ENCODE data around the gene MYL6B. TPM values are rescaled to one million over a fixed set of nuclear protein-coding genes. Genes with fewer than 3 reads are reported as not detected.
"Not testable (repeated sequence)": the region's sequence is repeated elsewhere in the genome, so short reads cannot be mapped to it uniquely, and the experiment has no call there.

The MYL6B gene
- polyA plus RNA-seq, 1 donor, result 59.5 TPM

DNA sequence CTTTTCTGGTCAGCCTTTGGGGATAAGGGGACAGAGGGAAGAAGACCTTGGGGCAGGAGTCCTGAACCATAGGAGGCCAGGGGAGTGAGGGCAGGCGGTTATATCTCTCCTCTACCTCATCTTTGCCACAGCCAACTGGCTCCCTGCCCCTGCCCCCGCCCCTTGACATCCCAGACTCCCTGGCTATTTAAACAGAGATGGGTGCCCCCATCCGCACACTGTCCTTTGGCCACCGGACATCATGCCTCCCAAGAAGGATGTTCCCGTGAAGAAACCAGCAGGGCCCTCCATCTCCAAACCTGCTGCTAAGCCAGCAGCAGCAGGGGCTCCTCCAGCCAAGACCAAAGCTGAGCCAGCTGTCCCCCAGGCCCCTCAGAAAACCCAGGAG is 1.3 kb downstream of the MYL6B start:
- H3K27me3 ChIP-seq (ENCODE audit: control insufficient read depth, insufficient read depth, low read length), result no peaks in the 10 kb centered on the region

DNA sequence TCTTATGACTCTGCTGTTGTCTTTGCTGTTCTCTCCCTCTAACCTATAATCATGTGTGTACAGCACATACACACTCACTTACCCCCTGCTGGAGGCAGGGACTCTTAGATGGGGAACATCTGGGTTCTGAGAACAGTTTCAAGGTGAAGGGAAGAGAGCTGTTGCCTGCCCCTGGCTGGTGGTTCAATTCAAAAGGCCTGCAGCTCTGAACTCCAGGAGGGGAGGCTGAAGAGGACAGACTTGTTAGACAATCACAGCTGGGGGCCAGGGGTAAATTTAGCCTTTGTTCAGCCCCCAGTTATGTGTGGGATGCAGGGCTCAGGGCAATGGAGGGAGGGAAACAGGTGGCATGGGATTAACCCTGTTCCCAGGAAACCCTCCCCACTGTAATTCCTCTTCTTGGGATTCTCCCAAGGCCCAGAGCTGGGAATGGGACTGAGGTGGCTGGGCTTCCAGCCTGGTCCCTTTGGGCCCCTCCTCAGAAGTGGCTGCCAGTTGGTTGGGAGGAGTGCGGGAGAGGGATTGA is 1.9 kb downstream of the MYL6B start:
- Histone ChIP-seq H3K27ac (ENCODE audit: low read length) (no peak overlapping the region), H3K9me3 (ENCODE audit: control insufficient read depth, low read depth, low read length) (no peaks in the 10 kb centered on the region), H3K36me3 (ENCODE audit: control insufficient read depth, insufficient read depth, low read length) (peaks cover 2% of the 10 kb centered on the region), H3K4me1 (ENCODE audit: control insufficient read depth, insufficient read depth, low read length) (peaks cover 22% of the 10 kb centered on the region), H3K27me3 (ENCODE audit: control insufficient read depth, insufficient read depth, low read length) (no peaks in the 10 kb centered on the region), H3K4me3 (ENCODE audit: low read length) (no peak overlapping the region)
- DNase-seq, result no peak
- no CpG with 5 or more reads among the region's 1 CpG for whole genome bisulfite sequencing (ENCODE audit: insufficient coverage, low lambda C conversion rate)

More for the DNA sequence above, 1.3 kb downstream of the MYL6B start:
- H3K36me3 ChIP-seq (ENCODE audit: control insufficient read depth, insufficient read depth, low read length), result peaks cover 2% of the 10 kb centered on the region
- peak overlapping the region; percentile 94 for H3K27ac ChIP-seq (ENCODE audit: low read length)
- DNase-seq, result no peak
- H3K4me3 ChIP-seq (ENCODE audit: low read length), result no peak overlapping the region
- H3K4me1 ChIP-seq (ENCODE audit: control insufficient read depth, insufficient read depth, low read length), result peaks cover 22% of the 10 kb centered on the region
- no peaks in the 10 kb centered on the region for H3K9me3 ChIP-seq (ENCODE audit: control insufficient read depth, low read depth, low read length)
- WGBS (ENCODE audit: insufficient coverage, low lambda C conversion rate), result no CpG with 5 or more reads among the region's 5 CpGs

DNA sequence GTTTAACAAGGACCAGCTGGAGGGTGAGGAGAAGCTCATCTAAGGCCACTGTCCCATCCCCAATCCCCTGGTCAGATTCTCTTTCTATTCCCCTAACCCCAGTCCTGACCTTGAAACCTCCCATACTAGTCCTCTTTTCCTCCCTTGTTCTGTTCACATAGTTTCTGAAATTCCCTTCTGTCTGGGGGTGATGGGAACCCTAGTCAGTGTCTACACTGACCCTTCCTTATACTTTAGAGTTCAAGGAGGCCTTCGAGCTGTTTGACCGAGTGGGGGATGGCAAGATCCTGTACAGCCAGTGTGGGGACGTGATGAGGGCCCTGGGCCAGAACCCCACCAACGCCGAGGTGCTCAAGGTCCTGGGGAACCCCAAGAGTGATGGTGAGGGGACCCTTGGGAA is 2.4 kb downstream of the MYL6B start:
- H3K9me3 ChIP-seq (ENCODE audit: control insufficient read depth, low read depth, low read length), result no peaks in the 10 kb centered on the region
- no CpG with 5 or more reads among the region's 5 CpGs for WGBS (ENCODE audit: insufficient coverage, low lambda C conversion rate)
- no peak overlapping the region for H3K4me3 ChIP-seq (ENCODE audit: low read length)
- no peak overlapping the region for H3K27ac ChIP-seq (ENCODE audit: low read length)
- peaks cover 26% of the 10 kb centered on the region for H3K4me1 ChIP-seq (ENCODE audit: control insufficient read depth, insufficient read depth, low read length)
- no peaks in the 10 kb centered on the region for H3K27me3 ChIP-seq (ENCODE audit: control insufficient read depth, insufficient read depth, low read length)
- H3K36me3 ChIP-seq (ENCODE audit: control insufficient read depth, insufficient read depth, low read length), result peaks cover 7% of the 10 kb centered on the region
- DNase-seq, result no peak

DNA sequence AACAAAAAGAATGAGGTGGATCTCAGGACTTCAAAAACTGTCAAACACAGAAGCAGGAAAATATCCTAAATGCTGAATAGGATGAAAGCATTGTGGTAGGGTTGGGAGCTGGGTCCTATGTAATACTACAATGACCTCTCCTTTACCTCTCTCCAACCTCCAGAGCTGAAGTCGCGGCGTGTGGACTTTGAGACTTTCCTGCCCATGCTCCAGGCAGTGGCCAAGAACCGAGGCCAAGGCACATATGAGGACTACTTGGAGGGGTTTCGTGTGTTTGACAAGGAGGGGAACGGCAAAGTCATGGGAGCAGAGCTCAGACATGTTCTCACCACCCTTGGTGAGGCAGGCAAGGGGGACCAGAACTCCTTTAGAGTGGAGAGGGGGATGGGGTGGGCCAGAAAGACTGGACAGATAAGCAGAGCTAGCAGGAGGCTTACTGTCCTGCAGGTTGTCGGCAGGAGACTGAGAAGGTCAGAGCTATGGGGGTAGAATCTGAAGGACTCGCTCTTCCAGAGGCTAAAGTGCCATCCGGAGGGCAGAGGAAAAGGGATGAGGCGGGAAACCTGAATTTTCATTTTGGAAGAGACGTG is 3.0 kb downstream of the MYL6B start:
- H3K27ac ChIP-seq (ENCODE audit: low read length), result peak overlapping the region; percentile 10
- WGBS (ENCODE audit: insufficient coverage, low lambda C conversion rate), result 86% methylated on average over 3 of the region's 11 CpGs
- no peak overlapping the region for H3K4me3 ChIP-seq (ENCODE audit: low read length)
- H3K9me3 ChIP-seq (ENCODE audit: control insufficient read depth, low read depth, low read length), result no peaks in the 10 kb centered on the region
- H3K4me1 ChIP-seq (ENCODE audit: control insufficient read depth, insufficient read depth, low read length), result peaks cover 32% of the 10 kb centered on the region
- no peaks in the 10 kb centered on the region for H3K27me3 ChIP-seq (ENCODE audit: control insufficient read depth, insufficient read depth, low read length)
- peak in 1 of 2 donors; percentile 57 for DNase-seq
- H3K36me3 ChIP-seq (ENCODE audit: control insufficient read depth, insufficient read depth, low read length), result peaks cover 13% of the 10 kb centered on the region

DNA sequence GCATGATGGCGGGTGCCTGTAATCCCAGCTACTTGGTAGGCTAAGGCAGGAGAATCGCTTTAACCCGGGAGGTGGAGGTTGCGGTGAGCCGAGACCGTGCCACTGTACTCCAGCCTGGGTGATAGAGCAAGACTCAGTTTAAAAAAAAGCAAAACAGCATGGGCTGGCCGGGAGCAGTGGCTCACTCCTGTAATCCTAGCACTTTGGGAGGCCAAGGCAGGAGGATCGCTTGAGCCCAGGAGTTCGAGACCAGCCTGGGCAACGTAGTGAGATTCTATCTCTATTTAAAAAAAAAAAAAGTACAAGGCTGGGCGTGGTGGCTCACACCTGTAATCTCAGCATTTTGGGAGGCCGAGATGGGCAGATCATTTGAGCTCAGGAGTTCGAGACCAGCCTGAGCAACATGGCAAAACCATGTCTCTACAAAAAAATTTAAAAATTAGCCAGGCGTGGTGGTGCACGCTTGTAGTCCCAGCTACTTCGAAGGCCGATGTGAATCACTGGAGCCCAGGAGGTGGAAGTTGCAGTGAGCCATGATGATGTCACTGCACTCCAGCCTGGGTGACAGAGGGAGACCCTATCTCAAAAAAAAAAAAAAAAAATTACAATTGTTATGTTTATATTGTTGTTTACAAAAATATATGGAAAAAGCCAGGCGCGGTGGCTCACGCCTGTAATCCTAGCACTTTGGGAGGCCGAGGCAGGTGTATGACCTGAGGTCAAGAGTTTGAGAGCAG is 4.2 kb downstream of the MYL6B start:
- not testable (repeated sequence) for H3K9me3 ChIP-seq (ENCODE audit: control insufficient read depth, low read depth, low read length); H3K27me3 ChIP-seq (ENCODE audit: control insufficient read depth, insufficient read depth, low read length); DNase-seq
- H3K36me3 ChIP-seq (ENCODE audit: control insufficient read depth, insufficient read depth, low read length), result peaks cover 25% of the 10 kb centered on the region
- peak overlapping the region; percentile 95 for H3K27ac ChIP-seq (ENCODE audit: low read length)
- peak overlapping the region; percentile 51 for H3K4me3 ChIP-seq (ENCODE audit: low read length)
- 89% methylated on average over 3 of the region's 21 CpGs for WGBS (ENCODE audit: insufficient coverage, low lambda C conversion rate)
- peaks cover 35% of the 10 kb centered on the region for H3K4me1 ChIP-seq (ENCODE audit: control insufficient read depth, insufficient read depth, low read length)

DNA sequence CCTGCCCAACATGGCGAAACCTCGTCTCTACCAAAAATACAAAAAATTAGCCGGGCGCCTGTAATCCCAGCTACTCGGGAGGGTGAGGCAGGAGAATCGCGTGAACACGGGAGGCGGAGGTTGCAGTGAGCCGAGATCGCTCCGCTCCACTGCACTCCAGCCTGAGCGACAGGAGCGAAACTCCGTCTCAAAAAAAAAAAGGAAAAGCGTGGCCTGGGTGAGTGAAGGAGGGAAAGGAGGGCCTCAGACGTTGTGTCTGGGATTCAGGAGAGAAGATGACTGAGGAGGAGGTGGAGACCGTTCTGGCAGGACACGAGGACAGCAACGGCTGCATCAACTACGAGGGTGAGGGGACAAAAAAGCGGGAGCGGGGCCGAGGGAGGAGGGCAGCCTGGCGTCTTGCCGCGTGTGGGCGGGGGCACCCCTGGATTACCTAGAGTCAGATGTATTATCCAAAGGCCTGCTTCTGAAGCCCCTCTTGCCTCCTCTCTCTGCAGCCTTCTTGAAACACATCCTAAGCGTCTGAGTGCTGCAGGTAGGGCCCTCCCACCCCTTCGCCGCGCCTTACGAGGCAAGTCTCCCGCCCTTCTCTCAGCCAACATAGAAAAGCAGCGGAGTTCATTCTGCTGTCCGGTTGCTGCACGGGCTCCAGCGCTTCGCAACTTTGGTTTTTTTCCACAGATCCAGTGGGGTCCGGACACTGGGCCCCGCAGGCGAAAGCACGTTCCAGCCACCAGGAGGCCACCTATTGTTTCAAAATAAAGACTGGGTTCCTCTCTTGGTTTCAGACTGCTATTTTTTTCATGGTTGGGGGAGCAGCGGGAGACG is 5.0 kb downstream of the MYL6B start:
- no peaks in the 10 kb centered on the region for H3K27me3 ChIP-seq (ENCODE audit: control insufficient read depth, insufficient read depth, low read length)
- H3K4me3 ChIP-seq (ENCODE audit: low read length), result peak overlapping the region; percentile 51
- peak; percentile 67 to 83 for DNase-seq
- H3K9me3 ChIP-seq (ENCODE audit: control insufficient read depth, low read depth, low read length), result no peaks in the 10 kb centered on the region
- peak overlapping the region; percentile 95 for H3K27ac ChIP-seq (ENCODE audit: low read length)
- H3K4me1 ChIP-seq (ENCODE audit: control insufficient read depth, insufficient read depth, low read length), result peaks cover 35% of the 10 kb centered on the region
- peaks cover 33% of the 10 kb centered on the region for H3K36me3 ChIP-seq (ENCODE audit: control insufficient read depth, insufficient read depth, low read length)
- WGBS (ENCODE audit: insufficient coverage, low lambda C conversion rate), result 0% methylated on average over 2 of the region's 45 CpGs

DNA sequence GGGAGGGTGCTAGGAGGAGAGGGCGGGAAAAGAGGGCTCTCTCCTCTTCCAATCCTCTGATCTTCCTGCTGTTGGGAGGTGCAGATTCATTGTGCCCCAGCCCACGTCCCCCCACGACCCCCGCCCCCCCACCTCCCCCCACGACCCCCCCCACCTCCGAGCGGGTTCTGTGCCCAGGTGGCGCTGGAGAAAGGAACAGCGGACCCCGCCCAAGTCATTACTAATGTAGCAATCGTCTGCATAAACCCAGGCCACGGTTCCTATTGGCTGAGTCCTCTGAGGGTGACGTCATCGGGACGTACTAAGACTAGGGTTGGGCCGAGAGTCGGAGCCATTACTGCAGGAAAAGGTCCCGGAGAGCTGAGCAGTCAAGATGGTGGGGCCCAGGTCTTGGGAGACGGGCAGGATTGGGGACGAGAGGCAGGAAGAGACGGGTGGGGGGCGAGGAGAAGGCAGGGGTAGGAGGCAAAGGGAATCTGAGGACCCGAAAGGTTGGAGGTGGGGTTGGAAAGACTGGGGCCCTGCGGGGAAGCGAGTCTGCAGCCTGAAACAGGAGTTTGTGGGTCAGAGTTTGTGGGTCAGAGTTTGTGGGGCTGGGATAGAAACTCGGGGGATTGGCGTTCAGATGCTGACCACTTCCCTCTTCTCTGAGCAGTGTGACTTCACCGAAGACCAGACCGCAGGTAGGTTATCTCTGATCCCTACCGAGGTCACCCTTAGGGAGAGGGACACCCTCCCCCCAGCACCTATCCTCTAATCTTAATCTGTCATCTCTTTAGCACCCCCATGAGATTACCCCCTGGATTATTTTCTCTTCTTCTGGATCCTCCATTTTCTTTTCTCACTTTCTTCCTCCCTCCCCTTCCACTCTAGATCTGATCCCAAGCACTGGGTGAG is 5.9 kb downstream of the MYL6B start, which contains the start of gene MYL6:
Gene MYL6, plus strand, starts transcription at position 331 of the 897 bp plus-strand sequence. Its CDS starts 43 bp downstream, at position 374.
- H3K9me3 ChIP-seq (ENCODE audit: control insufficient read depth, low read depth, low read length), result no peaks in the 10 kb centered on the region
- peaks cover 30% of the 10 kb centered on the region for H3K4me1 ChIP-seq (ENCODE audit: control insufficient read depth, insufficient read depth, low read length)
- peak within 1 kb of the TSS; percentile 95 for H3K27ac ChIP-seq (ENCODE audit: low read length)
- H3K36me3 ChIP-seq (ENCODE audit: control insufficient read depth, insufficient read depth, low read length), result peaks cover 41% of the 10 kb centered on the region
- no peaks in the 10 kb centered on the region for H3K27me3 ChIP-seq (ENCODE audit: control insufficient read depth, insufficient read depth, low read length)
- peak within 1 kb of the TSS; percentile 88 for H3K4me3 ChIP-seq (ENCODE audit: low read length)
- 0% methylated on average over 3 of the region's 30 CpGs for WGBS (ENCODE audit: insufficient coverage, low lambda C conversion rate)
- DNase-seq, result peak; percentile 98 to 99

DNA sequence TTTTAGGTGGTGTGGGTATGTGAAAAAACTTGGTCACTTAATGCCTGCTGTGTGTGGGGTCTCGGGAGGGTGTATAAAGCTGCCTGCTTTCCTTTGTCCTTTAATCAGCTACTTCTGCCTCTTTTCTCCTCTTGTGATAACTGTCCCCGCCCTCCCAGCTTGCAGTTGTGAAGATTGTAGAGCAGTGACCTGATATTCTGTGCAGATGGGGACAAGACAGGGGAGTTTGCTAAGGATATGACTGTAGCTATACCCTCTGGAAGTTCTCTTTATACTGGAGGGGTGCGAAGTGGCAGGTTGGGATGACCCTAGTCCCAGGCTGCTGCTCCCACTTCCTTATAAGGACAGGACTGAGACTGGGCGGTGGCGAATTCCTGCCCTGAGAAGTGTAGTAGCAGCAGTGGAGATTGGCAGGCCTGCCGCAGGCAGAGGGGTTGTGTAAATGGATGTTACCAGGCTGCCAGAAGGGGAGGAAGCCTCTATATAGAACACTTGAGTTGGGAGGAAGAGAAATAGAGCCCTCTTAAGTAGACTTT is 6.6 kb downstream of the MYL6B start:
- no CpG with 5 or more reads among the region's 6 CpGs for WGBS (ENCODE audit: insufficient coverage, low lambda C conversion rate)
- Histone ChIP-seq H3K36me3 (ENCODE audit: control insufficient read depth, insufficient read depth, low read length) (peaks cover 48% of the 10 kb centered on the region), H3K4me1 (ENCODE audit: control insufficient read depth, insufficient read depth, low read length) (peaks cover 27% of the 10 kb centered on the region), H3K27ac (ENCODE audit: low read length) (peak overlapping the region; percentile 95), H3K27me3 (ENCODE audit: control insufficient read depth, insufficient read depth, low read length) (no peaks in the 10 kb centered on the region), H3K4me3 (ENCODE audit: low read length) (peak overlapping the region; percentile 88), H3K9me3 (ENCODE audit: control insufficient read depth, low read depth, low read length) (no peaks in the 10 kb centered on the region)
- peak; percentile 80 to 86 for DNase-seq

DNA sequence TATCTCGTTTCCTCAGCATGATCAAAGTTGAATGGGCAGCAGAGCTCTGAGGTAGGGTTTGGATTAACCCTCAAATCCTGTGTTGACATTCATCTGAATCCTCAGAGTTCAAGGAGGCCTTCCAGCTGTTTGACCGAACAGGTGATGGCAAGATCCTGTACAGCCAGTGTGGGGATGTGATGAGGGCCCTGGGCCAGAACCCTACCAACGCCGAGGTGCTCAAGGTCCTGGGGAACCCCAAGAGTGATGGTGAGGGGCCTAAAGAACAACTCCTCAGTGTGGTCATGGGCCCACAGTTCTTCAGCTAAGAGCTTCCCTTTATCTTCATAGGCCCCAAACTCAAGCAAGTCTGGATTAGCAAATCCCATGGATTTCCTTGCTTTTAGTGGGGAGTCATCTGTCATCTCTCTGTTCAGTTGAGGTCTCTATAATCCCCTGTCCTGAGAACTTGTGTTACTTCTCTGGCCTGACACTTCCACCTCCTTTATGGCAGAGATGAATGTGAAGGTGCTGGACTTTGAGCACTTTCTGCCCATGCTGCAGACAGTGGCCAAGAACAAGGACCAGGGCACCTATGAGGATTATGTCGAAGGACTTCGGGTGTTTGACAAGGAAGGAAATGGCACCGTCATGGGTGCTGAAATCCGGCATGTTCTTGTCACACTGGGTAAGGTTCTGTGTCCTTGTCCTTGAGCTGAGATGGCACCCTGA is 7.2 kb downstream of the MYL6B start:
- Histone ChIP-seq H3K27me3 (ENCODE audit: control insufficient read depth, insufficient read depth, low read length) (no peaks in the 10 kb centered on the region), H3K27ac (ENCODE audit: low read length) (peak overlapping the region; percentile 95), H3K9me3 (ENCODE audit: control insufficient read depth, low read depth, low read length) (no peaks in the 10 kb centered on the region), H3K4me1 (ENCODE audit: control insufficient read depth, insufficient read depth, low read length) (peaks cover 27% of the 10 kb centered on the region), H3K4me3 (ENCODE audit: low read length) (peak overlapping the region; percentile 88), H3K36me3 (ENCODE audit: control insufficient read depth, insufficient read depth, low read length) (peaks cover 55% of the 10 kb centered on the region)
- no CpG with 5 or more reads among the region's 8 CpGs for WGBS (ENCODE audit: insufficient coverage, low lambda C conversion rate)
- peak in 1 of 2 donors; percentile 32 for DNase-seq
